Activated CD8-positive, alpha-beta memory T cell treated with anti-CD3 and anti-CD28 coated beads, Interleukin-2, amount 50 U/mL, for 48 hours (primary cell): ENCODE data around the gene CLMN.
"Not testable (repeated sequence)": the region's sequence is repeated elsewhere in the genome, so short reads cannot be mapped to it uniquely, and the experiment has no call there.

Experiments used
- DNase-seq: peaks from one replicate; pipeline ENCODE4 v3.0.0-alpha.2; 2020

CLMN gene

DNA sequence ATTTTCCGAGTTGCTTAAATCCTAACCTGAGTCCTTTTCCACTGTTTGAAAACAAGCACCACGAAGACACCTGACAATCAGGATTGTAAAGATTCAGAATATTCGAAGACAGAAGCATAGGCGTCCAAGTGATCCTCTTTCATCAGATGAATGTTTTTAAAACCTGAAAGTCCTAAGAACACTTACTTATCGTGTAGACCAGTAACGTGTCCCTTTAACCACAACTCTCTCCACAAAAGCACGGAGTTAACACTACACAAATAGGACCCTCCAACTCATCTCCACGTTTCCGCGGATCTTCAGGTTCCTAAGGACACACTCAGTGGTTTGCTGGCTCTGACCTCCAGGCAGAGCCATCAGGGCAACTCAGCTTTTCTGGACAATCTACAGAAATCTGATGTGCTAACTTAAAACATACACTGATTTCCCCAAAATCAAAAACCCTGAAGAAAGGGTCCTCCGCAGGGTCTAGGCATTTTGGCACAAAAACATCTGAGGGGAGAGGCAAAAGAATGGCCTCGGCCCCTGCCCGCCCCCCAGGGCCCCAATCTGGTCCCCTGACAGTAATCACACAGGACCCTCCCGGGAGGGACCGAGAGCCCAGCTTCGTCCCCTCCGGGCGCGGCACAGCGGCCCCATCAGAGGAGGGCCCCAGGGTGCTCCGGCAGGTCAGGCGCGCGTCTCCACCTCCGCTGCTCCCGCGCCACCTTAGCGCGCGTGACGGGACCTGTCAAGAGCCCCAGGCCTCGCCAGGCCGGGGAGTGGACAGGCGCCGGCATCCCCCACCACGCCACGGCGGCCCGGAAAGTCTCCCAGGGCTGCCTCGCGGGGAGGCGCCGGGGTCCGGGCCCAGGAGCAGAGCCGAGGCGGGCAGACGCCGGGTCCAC is 163.3 kb downstream of the CLMN start:
- DNase-seq, result peak; percentile 74

DNA sequence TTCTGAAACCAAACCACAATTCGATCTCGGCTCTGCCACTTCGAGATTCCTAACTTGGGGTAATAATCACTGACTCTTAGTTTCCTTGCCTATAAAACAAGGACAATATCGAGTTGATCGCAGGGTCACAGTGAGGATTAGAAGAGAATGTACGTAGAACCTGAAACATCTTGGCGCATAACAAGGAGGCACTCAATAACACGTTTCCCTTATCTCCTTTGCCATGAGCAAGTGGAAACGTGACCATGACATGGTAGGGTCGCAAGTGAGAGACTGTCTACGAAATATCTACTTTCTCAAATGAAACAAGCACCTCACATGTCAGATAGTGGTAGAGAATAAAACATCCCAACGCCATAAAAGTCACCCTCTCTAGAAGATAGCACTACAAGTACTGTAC is 164.7 kb downstream of the CLMN start:
- DNase-seq, result no peak

DNA sequence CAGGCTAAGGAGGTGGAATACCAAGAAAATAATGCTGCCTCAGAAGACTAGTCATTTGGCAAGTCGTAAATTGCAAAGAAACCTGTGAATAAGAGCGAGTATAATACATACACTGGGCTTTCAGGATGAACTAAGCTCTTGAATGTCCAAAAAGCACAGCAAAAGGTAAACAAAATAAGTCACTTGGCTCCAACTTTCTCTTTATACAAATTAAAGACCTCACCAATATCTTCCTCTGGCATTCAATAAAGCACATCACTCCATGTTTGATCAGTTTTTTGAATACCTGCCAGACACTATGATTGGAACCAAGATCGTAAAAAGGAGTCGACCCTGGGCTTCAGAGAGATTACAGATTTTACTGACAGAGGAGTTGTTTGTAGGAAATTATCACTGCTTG is 165.8 kb downstream of the CLMN start:
- no peak for DNase-seq

DNA sequence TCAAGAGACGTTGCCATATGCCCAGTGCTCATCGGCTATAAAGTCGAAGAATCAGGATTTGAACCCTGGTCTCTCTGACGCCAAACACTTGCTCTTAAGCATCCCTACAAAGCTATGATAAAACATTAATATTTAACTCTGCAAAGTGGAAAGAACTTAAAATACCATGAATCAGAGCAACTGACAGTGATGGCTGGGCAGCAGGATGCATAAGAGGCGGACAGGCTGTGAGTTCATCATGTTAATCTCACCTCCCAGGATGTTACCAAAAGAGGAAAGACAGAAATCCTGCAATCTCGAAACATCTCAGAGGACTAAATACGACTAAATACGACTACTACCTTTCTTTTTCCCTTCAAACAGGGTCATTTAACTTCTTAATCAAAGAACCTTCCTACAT is 168.1 kb downstream of the CLMN start:
- no peak for DNase-seq

DNA sequence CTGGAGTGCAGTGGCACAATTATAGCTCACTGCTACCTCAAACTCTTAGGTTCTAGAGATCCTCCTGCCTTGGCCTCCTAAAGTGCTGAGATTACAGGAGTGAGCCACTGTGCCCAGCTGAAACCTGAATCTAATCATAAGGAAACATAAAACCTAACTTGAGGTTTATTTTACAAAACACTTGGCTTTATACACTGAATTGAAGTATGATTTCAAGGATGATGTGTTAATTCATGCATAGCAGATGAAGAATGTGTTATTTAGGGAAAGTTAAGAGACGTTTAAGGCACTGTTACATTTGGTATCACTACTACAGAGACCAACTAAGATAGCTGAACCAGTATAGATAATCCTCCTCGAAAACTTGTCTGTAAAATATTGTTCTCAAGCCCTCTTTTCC is 168.8 kb downstream of the CLMN start:
- no peak for DNase-seq

DNA sequence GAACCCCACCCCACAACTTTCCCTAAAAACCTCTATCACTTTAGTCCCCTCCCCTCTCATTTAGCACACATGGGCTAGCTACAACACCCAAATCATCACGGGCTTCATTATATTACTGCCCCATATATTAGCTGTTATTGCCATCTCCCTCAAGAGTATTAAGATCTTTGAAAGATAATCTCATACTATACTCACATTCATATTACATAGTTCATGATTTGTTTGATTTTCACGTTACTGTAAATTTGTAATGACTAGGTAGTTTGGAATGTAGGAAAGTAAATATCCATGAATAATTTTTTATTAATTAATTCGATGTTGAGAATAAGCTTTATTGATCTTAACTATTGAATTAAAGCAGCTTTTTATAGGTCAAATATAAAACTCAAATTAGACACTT is 170.3 kb downstream of the CLMN start:
- DNase-seq, result no peak

DNA sequence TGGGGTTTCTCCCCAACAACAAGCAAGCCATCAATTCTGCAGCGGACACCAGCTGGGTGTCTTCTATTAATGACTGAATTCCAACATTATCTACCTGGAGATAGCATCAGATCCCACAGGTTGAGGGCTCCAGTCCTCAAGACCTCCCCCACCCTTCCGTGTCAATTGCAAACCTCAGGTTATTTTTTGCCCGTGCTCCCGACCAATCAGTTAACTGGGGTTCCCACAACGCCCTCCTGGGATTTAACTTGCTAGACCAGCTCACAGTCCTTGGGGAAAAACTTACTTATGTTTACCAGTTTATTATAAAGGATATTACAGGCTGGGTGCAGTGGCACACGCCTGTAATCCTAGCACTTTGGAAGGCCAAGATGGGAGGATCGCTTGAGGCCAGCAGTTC is 172.1 kb downstream of the CLMN start:
- DNase-seq, result no peak

DNA sequence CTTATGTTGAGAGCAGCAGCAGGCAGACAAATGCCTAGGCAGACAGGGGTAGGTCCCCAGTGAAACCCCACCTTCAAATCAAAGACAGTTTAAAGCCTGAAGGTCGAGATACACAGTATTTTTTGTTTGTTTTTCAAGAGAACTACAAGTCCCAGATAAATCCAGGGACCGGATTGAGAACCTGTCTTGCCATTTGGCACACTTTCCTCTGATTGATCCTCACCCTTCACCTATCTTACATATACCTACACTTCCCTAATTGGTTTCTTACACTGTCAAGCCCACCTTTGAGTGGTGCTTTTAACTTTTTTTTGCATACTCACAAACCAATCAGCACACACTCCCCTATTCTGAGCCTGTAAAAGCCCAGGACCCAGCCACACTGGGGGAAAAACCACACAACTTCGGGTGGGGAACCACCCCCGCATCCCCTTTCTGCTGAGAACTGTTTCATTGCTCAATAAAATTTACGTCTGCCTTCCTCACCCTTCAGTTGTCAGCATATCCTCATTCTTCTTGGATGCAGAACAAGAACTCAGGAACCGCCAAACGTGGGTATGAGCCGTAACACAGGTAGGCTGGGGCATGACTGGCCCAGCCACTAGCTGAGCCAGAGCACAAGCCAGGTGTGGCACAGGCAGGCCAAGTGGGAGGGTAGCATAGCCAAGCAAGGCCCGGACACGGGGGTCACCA is 173.5 kb downstream of the CLMN start:
- no peak for DNase-seq

DNA sequence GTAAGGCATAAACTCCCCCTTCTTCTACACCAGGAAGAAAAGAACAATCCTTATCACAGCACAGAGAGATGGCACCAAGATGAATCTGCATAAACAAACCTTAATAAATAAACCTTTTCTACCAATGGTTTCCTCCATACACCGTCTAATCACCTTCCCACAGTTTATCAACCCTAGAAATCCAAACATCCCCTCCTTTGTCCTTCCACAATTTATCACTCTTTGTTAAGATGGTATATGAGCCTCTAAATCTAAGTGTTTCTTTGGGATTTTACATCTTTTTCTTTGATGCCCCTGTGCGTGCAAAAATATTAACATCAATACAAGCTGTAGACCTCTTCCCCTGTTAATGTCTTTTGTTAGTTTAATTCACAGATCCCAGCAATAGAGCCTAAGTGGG is 174.9 kb downstream of the CLMN start:
- DNase-seq, result no peak

DNA sequence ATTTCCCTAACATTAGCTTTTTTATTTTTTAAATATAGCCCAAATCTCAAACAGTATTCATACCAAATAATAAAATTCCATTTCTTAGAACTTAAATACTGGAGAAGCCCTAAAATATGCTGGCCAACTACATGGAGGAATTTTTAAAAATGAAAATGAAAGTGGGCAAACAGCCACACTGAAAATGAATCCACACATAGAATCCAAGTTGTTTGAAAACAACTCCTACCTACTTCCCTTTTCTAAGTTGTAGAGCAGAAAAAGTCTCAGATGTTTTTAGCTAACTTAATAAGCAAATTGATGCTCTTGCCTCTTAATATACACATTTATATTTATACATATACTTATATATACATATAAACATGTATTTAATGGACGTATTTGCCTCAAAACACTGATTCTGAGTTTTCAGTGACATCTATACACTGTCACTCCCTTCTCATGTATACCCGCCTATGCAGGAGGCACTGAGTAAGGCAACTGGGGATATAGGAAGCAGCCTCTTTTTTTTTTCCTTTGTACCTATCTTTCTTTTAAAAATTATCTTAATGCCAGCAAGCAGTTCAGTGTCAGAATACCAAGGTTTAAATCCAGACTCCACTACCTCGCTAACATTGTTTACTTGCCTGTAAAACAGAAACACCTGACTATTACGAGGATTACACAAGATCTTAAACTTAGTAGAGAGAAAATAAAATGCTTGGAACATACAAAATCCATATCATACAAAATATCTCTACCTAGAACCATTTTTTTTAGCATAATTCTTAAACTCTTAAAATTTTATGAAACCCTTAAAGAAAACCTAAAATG is 175.7 kb downstream of the CLMN start:
- DNase-seq, result no peak

DNA sequence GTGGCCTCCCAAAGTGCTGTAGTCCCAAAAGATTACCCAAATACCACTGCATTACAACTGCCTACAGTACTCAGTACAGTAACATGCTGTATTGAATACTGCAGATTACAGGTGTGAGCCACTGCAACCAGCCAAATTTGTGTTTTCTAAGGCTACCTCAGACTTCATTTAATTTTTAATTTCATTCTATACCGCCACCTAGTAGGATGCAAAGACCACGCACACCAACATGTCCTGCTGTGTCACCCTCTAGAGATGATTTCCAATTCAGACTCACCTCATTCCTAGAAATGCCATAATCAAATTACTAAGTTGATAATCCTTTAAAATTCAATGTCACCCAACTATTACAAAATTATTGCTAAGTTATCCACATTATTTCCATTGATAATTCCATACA is 177.5 kb downstream of the CLMN start:
- no peak for DNase-seq

DNA sequence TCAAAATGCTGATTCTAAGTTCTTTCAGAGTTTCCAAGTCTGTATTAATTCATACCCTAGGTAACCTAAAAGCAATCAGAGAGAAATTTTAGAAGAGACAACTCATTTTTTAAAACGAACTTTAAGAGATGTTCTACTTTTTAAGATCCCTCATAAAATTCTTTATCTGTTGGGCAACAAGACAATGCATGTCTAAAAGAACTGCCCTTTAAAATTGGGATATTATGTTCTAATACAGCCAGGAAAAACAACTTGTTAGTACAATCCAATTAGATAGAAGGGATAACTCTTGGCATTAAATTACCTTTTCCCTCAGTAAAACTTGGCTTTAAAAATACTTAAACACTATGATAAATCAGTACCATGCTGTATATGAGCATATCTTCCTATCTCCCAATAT is 178.0 kb downstream of the CLMN start:
- DNase-seq, result no peak

DNA sequence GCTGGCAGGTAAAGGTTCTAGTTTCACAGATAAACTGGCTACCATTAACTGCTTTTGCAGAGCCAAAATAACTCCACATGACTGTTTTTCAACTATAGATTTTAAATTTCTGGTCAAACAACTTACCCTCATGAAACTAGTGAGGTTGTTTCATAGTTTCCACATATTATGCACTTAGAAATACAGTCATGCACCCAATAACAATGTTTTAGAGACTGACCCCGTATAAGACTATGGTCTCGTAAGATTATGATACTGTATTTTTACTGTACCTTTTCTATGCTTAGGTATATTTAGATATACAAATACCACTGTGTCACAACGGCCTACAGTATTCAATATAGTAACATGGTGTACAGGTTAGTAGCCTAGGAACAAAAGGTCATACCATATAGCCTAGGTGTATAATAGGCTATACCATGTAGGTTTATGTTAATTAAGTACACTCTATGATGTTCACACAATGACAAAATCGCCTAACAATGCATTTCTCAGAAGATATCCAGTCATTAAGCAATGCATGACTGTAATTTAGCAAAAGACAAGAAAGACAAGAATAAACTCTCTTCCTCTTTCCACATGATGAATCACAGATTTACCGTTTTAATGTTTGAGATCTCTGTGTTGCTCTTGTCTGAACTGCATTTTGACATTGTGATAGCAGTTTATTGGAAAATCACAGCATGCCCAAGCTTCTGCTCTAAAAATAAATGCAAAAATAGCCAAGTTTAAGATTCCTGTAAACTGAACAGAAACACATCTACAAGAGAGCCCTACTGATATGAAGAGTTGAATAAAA is 179.4 kb downstream of the CLMN start:
- DNase-seq, result no peak

DNA sequence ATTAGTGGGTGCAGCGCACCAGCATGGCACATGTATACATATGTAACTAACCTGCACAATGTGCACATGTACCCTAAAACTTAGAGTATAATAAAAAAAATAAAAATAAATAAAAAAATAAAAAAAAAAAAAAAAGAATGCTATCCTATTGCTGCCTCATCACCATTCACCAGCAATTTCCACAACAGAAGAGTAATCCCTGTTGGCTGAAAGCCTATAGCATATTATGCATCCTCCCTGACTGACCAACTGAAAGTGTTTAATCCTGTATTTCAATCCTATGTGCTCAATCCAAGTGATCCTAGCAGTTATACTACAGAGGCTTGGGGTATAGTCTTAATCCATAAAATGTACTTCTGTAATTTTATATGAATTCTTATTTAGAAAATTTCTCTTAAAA is 180.8 kb downstream of the CLMN start:
- no peak for DNase-seq

DNA sequence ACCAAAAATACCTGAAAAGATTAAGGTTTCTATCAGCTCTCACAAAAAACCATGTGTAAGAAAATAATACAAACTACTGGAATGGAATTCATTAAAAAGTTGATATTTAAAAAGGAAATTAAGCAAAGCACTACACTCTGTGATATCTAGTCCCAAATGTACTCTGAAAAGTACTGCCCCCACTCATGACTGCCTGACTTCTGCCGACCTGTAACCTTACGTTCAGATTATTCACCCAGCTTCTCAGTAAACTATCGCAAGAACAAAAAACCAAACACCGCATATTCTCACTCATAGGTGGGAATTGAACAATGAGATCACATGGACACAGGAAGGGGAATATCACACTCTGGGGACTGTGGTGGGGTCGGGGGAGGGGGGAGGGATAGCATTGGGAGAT is 181.3 kb downstream of the CLMN start:
- not testable (repeated sequence) for DNase-seq

DNA sequence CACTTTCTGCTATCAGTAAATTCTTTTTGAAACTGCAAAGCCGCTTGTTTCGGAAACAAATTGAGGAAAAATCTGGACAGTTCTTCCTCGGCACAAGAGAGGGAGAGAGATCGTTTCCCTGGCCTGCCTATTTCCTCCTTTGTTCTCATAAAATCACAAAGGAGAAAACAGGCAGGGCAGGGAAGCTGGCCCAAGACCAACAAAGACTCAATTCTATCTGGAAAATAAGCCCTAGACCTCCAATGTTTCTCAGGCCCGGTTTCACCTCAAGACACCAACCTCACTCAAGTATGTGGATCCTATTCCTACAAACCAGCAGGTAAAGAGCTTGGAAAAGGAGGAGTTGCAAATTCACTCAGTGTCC is 181.9 kb downstream of the CLMN start:
- no peak for DNase-seq

DNA sequence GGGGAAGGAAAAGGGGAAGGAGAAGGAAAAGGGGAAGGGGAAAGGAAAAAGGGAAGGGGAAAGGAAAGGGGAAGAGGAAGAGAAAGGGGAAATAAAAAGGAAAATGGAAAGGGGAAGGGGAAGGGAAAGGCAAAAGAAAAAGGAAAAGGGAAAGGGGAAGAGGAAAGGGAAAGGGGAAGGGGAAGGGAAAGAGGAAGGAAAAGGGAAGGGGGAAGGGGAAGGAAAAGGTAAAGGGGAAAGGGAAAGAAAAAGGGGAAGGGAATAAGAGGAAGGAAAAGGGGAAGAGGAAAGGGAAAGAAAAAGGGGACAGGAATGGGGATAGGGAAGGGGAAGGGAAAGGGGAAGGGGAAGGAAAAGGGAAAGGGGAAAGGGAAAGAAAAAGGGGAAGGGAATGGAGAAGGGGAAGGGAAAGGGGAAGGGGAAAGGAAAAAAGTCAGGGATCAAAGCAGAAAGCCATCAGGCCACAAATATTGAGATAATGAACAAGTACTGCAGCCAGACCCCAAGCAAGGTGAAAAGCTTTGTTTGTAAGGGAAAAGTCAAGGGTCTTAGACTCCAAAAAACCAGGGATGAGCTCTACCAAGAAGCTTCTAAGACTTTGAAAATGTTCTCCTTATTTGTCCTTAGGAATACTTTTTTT is 182.4 kb downstream of the CLMN start:
- DNase-seq, result no peak

DNA sequence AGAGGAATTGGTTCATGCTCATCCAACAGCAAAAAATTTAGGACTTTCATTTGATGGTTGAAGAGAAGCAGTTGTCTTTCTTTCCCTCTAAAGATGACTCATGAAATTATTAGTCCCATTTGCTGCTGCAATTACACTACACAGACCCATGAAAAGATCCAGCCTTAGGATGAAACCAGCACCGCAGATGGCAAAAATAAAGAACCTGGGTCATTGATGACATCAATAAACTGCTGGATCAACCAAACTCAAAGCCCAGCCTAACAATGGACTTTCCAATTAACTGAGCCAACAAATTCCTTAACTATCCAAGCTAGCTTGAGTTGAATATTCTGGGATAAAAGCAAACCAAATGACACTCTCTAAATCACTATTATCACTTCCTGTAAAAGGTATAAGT is 183.1 kb downstream of the CLMN start:
- DNase-seq, result no peak

DNA sequence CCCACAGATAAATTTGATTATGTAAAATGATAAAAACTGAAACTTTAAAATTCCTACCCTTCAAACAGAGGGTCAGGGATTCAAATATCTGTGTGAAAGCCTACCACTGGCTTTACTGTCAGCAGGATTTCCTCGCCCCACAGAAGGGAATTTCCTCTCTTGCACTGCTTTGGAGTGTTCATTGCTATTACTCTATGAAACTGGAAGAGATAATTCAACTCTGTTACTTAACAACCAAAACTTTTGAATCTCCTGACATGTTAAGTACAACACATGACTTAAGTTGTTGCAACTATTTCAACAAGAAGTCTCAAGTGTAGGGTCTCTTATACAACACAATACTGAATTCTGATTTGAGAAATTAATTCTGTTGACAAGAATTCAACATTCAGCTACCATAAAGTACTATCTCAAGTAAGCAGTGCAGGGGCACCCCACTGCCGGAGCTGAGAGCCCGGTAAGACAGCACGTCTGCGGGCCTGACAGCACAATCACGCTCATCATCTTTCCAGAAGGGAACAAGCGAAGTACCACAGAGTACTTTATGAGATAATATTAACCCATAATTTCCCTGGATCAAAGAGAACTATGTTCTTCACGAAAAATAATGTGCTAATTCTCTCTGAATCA is 185.3 kb downstream of the CLMN start:
- DNase-seq, result no peak

DNA sequence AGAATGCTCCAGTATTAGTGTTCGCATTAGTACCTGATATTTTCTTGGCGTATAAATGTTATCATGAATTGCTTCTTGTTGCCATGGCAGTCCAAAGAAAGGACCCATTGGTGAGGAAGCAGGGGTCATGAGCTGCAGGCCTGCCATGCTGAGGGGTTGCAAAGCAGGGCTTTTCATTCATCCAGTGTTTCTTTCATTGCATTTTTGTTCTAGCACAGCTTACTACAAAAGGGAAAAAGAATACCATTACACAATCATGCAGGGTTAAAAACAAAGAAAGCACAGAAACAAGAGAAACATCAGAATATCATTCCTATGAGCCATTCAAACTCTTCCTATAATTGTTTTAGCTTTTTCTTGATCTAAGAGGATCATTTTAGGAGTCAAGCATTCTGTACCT is 186.4 kb downstream of the CLMN start:
- no peak for DNase-seq

DNA sequence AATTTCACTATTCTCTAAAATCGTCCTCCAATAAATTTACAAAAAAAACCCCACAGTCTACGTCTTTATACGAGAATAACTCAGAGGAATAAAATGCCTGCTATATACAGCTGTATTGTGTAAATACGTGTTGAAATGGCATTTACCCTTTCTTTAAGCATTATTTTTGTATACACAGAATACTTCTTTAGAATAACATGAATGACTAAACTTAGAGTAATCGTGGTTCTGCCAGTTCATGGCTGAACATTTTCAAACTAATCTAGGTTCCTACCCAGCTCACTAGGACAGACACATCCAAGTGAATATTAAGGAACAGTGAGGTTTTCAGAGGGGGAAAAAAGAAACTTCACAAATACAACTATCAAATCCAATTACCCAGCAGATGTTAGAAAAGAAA is 186.9 kb downstream of the CLMN start:
- no peak for DNase-seq
